HG02973 (cell line): ENCODE results near the gene LIPE.

ENCODE experiments used
- ATAC-seq: cut with Tn5 transposase; IDR thresholded peaks from one replicate; pipeline ENCODE4 v1.9.1; 2021; ENCODE audit warnings: moderate library complexity; ENCODE audit not compliant: unreplicated experiment

The LIPE gene

DNA sequence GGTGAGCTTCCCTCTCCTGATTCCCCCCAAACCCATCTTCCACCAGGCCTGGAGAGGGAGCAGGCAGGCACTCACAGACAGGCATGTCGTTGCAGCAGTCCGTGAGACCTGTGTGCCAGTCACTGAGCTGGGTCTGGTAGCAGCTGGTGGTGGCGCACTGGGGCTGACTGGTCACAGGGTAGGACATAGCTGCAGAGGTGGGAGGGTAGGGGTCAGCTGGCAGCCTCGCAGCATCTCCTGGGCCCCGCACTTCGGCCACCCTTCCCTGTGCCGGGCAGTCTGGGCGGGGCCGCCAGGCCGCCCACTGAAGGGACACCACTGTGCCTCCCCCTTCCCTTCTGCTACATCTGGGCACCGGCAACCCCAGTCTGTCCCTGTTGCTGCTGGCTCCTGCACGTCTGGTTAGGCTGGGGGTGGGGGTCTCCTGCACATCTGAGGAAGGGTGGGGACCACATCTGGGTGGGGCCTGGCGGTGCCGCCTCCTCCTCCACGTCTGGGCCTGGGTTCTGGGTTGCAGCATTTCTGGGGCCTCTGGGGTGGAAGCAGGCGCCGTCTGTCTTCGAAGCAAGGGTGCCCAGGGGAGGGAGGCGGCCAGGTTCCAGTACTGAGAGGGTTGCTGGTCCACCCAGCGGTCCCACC lies 38.2 kb downstream of the LIPE start:
- ATAC-seq = no peak

DNA sequence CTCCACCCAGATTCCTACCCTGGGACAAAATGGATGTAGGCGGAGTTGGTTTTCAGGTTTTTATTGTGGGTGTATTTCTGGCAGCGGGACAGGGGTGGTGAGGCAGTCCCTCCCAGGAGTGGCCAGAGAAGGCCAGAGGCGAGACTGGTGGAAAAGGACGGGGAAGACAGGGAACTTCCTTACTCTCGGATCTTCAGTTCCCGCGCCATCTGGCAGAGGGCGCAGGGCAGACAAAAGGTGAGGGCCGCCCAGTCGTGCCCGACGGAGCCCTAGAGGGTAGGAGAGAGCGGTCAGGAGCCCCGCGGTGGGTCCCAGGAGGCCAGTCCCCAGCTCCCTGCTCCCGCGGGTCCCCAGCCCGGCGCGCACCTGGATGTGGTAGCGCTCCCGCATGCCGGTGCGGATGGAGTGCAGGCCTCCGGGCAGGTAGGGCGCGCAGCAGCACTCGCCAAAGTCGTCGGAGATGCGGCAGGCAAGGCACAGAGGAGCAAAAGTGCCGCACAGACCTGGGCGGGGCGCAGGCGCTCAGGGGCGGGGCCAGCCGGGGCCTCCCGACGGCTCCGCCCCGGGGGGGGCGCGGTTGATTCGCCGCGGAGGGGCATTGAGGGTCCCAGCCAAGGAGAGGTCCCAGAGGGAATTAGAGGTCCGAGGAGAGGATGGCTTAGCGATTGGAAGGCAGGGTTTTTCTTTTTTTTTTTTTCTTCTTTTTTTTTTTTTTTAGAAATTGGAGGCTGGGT lies 40.0 kb downstream of the LIPE start:
- no peak for ATAC-seq

DNA sequence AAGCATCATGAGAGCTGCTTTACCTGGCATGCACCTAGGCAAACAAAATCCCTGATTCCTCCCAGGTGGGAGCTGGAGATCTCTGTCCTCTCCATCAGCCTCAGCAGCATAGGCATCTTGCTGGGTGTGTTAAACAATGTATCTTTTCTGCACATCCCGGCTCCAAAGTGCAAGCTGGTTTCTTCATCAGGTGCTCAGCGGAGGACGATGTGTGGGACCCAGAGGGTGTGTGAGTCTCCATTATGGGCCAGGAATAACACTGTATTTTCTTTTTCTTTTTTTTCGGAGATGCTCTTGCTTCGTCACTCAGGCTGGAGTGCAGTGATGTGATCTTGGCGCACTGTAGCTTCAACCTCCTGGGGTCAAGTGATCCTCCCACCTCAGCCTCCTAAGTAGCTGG lies 47.0 kb downstream of the LIPE start:
- ATAC-seq = no peak

DNA sequence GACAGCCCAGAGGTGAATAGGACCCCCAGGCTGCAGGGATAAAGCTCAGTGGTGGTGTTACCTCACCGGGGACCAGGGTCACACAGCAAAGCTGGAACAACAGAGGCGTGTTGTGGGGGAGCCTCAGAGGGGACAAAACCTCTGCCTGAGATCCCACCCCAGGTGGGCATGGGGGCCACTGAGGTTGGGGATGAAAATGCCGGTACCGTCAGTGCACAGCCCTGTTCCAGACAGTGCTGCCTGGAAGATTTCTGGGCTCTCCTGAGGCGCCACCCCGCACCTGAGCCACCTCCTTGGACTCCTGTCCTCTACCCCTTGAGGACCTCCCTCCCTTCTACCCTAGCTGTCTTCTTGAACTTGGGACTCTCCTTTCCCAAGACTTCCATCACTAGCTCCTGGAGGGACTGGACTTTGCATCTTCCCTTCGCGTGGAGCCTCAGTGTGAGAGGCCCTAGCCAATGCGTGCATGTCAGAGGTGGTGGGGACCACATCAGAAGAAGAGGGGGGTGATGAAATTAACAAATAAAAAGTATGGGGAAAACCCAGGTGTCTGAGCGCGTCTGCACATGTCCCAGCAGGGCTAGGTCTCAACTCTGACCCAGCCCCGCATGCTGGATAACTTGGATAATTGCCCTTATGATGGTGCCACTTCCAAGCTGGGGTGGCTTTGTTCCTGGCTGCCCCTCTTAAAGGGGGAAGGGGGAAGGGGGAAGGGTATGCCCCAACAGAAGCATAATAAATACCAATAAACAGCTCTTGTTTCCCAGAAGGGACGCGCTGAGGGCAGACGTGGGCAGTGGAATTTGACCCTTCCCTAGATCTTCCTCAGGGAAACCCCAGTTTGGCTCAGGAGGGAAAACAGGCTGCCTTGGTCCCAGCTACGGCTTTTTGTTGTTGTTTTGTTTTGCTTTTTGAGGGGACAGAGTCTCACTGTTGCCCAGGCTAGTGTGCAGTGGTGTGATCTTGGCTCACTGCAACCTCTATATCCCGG lies 48.7 kb downstream of the LIPE start:
- ATAC-seq = no peak

DNA sequence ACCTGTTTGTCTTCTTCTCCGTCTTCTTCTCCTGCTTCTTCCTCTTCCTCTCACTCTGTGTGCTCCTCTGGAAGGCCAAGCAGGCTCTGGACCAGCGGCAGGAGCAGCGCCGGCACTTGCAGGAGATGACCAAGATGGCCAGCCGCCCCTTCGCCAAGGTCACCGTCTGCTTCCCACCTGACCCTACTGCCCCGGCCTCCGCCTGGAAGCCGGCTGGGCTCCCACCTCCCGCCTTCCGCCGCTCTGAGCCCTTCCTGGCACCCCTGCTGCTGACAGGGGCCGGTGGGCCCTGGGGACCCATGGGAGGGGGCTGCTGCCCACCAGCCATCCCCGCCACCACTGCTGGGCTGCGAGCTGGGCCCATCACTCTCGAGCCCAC lies 51.0 kb downstream of the LIPE start:
- ATAC-seq = no peak

- no peak for ATAC-seq
Observed at GRCh38 chr19:42375415-42376176, 51.6 kb downstream of the LIPE start.

- ATAC-seq = no peak
Observed at GRCh38 chr19:42374826-42375376, 52.3 kb downstream of the LIPE start.

GRCh38 chr19:42370626-42371175 lies 56.5 kb downstream of the LIPE start:
- no peak for ATAC-seq

DNA sequence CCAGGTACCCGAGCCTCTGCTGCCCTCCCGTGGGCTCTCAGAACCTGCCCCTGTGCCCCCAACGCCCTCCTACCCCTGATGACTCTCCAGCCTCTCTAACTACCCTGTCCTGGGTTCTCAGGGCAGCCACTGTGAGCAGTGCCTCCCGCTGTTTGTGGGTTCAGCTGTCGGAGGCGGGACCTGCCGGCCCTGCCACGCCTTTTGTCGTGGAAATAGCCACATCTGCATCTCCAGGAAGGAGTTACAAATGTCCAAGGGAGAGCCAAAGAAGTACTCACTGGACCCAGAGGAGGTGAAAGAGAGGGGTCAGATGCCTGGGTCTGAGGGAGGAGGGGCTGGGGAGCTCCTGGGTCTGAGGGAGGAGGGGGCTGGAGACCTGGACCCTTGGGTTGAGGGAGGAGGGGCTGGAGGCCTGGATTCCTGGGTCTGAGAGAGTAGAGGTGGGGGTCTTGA lies 57.1 kb downstream of the LIPE start:
- ATAC-seq = no peak

DNA sequence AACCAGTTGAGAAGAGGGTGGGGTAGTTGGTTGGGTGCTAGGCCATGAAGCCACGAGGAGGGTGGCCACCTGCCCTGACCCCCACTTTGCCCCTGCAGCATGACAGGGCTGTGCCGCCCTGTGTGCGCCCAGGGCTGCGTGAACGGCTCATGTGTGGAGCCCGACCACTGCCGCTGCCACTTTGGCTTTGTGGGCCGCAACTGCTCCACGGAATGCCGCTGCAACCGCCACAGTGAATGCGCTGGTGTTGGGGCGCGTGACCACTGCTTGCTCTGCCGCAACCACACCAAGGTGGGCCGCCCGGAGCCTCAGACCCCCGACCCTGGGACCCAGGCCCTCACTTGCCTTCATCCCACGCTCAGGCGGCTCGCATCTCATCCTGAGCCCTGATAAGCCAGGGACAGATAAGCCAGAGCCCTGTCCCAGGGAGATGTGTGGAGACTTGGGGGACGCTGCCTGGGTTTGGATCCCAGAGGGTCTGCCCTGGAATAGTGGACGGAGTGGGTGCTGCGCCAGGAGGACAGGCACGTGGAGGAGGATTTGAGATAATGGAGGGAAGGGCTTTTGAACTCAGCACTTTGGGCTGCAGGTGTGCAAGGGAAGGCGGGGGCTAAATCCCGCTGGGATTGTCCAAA lies 57.6 kb downstream of the LIPE start:
- ATAC-seq = no peak

GRCh38 chr19:42368765-42369164 lies 58.4 kb downstream of the LIPE start:
- ATAC-seq = no peak

DNA sequence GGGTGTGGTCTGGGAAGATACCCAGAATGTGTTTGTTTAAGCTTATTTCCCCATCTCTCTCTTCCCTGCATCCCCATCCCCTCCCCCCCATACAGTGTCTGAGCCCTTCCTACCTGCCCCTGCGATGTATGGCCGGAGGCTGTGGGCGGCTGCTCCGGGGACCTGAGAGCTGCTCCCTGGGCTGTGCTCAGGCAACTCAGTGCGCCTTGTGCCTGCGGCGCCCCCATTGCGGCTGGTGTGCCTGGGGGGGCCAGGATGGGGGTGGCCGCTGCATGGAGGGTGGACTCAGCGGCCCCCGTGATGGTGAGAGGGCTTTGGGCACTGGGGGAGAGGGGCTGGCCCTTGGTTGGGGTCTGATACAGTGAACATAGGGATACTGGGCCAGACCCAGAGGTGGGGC lies 58.8 kb downstream of the LIPE start:
- no peak for ATAC-seq

GRCh38 chr19:42367929-42368328 lies 59.3 kb downstream of the LIPE start:
- ATAC-seq = no peak

DNA sequence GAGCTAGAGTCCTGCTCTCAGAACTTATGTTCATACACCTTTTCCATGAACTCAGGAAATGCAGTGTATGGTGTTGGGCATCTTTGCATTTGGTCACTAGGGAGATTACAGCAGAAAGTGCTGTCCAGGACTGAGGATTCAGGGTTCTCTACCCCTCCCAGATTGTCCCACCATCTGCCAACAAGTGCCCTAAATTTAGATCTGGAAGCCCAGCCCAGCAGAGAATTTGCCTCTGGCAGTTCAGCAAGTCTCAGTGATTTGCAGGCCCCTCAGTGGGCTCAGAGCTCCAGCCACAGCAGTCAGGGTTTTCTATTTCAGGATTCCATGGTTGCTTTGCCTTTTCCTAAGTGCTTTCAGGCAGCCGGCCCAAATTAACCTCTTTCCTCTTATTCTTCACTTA lies 60.5 kb downstream of the LIPE start:
- no peak for ATAC-seq

DNA sequence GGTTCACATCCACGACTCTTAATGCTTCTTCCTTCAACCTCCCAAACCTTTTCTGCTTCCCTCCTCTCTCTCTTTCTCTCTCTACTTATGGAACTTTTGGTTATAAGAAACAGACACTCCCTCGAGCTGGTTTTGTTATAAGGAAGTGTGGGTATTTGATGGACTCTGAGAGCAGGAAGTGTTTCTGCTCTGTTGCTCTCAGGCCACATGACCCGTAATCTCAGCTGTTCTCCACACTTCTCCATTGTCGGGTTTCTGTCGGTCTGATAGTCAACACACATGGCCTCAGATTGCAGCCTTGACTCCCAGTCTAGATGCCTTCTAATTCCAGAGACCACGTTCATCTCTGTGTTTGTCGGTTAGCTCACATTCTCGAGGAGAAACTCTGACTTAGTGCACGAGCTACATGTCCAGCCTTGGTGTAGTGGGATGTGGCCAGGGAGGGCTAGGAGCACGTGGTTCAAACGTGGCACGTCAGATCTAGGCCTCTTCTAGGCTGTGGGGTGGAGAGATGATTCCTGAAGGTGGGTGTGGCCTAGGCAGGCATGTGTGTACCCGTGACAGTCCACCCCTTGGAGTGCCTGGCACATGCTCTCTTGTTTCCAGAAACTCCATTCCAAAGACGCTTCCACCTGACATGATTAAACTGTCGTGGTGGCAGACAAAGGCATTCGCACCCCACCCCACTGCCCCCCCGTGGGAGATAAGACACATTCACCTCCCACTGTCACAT lies 63.4 kb downstream of the LIPE start:
- ATAC-seq = no peak

- no peak for ATAC-seq
Observed at GRCh38 chr19:42362891-42363440, 64.2 kb downstream of the LIPE start.

DNA sequence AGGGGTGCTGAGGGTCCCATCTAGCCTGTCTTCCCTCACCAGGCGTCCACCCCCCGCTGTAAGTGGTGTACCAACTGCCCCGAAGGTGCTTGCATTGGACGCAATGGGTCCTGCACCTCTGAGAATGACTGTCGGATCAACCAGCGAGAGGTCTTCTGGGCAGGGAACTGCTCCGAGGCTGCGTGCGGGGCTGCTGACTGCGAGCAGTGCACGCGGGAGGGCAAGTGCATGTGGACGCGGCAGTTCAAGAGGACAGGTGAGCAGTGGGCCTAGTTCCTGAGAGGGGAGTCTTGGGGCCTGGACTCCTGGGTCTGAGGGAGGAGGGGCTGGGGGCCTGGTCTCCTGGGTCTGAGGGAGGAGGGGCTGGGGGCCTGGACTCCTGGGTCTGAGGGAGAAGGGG lies 64.8 kb downstream of the LIPE start:
- no peak for ATAC-seq

DNA sequence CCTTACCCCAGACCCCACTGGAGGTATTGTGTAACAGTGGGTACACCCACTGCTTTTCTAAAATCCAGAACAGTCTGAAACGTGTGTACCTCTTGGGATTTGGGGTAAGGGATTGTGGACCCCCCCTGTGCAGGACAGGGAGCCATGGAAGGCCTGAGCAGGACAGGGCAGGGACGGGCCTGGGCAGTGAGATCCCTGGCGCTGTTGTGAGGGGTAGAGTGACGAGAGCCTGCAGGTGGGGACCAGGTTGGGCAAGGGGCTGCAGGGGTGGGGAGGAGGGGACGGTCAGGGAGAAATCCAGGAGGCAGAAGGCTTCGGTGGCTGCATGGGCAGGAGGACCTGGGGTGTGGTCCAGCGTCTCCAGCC lies 65.7 kb downstream of the LIPE start:
- ATAC-seq = no peak
